Measurements from ENCODE around the gene CACNA2D3.

The CACNA2D3 gene

DNA sequence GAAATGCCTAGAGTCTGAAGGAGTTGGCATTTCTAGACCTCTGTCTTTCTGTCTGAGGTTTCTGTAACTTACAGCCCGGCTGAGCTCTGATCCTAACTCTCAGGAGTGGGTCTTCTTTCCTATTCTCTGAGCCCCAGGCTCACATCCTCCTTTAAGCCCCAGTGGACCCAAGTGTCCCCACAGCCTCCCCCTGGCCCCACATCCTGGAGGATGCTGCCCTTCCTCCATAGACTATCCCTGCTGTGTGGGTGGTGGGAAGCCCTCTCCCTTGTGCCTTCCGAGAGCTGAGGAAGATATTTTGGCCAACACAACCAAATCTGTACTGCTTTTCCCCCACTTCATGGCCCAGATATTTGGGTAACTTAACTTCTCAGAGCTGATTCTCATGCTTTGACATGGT is 654.2 kb downstream of the CACNA2D3 start:
- no peak for DNase-seq

DNA sequence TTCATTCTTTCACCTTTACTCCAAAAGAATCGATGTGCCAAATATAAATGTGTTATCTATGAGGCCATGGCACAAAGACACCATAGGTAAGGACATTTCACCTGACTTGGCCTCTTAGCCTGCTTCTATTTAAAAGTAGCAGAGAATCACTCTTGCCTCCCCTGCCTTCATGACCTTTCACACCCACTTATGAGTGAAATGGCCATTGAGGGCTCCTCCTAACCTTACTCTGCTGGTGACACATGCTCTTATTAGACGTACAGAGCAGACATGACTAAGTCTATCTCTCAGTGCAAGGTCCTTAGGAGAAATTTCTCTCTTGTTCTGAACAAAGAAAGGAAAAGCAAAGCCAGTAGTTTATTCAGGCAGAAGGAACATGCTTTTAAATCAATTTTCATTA is 654.8 kb downstream of the CACNA2D3 start:
- no peak for DNase-seq

DNA sequence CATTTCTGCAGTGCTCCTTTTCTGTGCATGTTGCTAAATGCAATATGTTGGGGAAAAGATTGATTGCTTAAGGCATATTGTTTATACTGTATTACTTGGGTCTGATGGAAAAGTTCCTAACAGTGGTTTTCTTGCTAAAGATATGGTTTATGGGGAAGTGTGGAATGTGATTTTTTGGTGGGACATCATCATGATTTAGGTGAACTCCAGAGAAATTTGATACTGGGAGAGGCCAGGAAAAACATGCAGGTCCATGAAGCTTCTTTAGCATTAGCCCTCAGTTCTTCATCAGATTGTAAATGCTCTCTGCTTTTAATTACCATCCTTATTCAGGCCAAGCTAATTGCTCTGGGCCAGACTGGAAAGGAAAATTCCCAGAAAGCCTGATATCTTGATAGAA is 658.0 kb downstream of the CACNA2D3 start:
- no peak for DNase-seq

DNA sequence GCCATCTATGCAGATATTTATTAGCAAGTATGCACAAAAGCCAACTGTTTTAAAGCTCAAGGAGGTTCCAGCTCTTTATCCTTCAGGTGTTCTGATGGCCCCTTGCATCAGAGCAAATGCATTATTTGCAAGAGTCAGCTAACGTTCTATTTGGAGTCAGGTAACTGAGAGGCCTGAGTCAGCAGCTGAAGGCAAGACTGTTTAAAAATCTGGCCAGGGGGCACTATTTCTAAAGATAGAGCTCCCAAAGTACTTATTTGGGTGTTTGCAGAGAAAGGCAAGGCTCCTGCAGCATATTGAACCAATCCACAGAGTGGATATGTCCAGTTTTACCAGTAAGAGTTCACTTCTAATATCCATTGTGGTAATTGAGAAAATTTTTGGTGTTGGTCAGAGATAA is 659.4 kb downstream of the CACNA2D3 start:
- no peak for DNase-seq

DNA sequence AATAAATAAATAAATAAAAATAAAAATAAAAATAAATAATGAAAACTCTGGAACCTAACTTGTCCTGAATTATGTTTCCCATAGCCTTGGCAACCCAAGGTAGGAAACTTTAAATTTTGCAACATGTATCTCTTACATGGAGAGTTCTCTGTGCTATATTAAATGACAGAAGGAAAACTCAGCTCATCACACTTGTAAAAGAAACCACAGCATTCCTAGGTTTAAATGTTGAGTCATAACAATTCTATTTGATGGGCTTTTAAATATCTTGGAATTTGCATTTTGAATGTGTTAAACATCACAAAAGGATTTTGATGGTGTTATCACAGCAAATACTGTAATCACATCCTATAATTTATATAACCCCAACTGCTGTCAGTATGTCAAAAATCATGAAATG is 661.3 kb downstream of the CACNA2D3 start:
- no peak for DNase-seq

DNA sequence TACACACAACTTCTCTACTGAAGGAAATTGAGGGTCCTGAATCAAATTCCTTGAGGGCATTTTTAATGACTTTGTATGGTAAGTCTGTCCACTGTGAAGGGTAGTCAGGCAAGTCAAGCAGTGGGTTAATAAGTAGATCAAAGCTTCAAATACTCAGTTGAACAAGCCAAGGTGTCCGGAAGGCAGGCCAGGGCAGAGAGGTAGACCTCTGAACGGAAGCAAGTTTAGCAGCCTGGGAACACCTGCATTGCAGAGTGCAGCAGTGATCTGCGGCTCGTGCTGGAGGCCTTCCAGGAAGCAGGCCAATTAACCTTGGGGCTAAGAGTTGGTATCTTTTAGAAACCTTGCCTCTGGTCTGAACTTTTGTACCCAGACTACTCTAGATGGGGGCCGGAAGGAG is 661.7 kb downstream of the CACNA2D3 start:
- no peak for DNase-seq

DNA sequence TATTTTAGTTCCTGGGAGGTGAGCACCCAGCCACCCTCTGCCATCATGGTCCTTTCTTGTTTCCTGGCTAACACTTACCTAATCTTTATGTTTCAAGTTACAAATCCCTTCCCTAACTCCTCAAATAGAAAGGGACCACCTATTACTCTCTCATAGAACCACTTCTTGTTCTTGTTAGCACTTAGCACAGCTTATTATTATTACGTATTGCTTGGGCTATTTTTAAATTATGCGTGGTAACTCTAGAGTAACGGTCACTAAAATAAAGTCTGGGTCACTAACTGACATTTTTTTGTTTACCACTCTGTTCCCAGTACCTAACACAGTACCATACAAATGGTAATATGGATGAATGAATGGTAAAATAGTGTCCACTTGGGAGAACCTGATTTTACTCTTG is 663.6 kb downstream of the CACNA2D3 start:
- DNase-seq = no peak

DNA sequence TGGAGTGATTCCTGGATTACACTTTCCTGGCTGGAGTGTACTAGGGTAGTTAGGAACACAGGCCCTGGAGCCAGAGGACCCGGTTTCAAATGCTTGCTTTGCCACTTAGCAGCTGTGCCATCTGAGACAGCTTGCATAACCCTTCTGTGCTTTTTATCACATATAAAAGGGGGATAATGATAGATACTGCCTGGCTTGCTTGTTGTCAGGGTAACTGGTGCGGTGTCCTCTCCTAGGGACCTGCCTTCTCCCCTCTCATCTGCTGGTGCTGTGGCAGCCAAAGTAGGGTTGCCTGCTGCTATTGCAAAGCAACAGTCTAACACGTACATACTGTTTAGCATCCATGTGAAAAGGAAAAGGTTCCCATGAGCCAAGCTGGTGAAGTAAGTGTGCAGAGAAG is 667.7 kb downstream of the CACNA2D3 start:
- no peak for DNase-seq

DNA sequence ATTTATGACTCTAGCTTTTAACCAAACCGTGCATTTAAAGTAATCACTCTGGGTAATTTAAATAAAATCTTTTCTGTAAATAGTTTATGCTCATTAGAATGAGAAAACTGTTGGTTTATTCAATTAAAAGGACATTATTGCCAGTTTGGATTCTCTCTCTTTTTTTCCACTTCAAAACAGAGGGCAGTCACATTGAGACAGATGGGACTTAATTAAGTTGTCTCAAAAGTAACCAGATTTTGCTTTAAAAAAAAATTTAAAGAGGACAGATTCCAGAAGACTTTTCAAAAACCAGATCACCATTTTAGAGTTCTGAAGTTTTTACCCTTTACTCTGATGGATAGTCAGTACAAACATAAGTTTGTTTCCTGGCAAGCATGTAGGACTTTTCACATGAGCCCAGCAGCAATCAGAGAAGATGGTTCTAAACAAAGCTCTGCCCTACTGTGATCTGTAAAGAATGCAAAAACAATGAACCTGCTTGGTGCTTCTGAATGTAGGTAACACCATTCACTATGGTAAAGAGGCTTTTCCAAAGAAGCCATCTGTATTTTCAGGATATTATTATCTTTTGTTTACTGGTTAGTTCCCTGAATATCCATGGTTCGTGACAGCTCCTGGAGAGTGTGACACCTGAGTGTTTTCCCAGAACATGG is 669.3 kb downstream of the CACNA2D3 start:
- no peak for DNase-seq

DNA sequence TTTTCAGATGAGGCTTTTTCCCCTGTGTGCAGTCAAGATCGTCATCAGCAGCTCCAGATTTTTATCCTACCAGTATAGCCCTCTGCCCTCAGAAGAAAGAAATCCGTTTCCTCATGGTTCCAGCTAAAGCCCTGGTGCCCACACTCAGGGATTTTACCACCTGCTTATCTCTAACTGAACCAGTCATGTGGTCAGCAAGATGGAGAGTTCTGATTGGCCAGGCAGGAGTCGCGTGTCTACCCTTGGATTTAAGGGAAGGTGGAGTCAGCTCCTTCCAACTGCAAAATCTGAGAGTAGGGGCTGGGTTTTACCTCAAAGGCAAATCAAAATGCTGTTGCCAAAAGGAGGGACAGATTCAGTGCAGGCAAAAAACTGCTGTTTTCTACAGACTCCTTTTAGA is 670.2 kb downstream of the CACNA2D3 start:
- DNase-seq = no peak

DNA sequence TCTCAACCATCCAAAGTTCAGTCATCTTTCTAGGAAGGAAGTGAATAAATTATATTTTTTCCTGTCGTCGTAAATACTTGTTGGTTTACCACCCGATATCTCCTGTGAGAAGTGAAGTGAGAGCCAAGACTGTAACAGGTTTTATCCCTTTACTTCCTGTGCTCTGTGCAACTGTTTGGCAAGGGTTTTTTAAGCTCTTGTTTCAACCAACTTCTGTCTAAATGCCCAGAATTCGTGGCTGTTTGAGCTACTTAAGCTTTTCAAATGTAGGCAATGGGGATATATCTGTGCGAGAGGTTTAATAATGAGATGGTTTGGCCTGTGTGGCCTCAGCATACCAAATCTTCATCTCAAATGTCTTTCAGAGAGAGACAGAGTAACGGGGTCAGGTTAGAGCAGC is 670.8 kb downstream of the CACNA2D3 start:
- no peak for DNase-seq

DNA sequence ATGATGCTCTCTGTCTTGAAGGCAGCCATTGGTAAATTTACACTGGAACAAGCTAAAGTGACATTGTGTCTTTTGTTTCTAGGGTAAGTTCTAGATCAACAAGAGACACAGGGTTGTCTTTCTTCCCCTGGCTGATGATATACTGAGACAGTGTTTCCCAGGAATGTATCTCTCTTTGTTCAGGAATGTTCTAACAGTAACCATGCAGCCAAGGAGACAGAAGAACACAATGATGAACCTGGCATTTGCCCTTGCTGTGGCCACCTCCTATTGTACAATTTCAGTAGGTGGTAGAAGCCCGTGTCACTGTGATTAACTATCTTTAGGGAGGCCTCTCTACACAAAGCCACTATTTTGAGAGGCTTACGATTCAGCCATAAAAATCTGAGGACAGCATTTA is 674.8 kb downstream of the CACNA2D3 start:
- DNase-seq = no peak

DNA sequence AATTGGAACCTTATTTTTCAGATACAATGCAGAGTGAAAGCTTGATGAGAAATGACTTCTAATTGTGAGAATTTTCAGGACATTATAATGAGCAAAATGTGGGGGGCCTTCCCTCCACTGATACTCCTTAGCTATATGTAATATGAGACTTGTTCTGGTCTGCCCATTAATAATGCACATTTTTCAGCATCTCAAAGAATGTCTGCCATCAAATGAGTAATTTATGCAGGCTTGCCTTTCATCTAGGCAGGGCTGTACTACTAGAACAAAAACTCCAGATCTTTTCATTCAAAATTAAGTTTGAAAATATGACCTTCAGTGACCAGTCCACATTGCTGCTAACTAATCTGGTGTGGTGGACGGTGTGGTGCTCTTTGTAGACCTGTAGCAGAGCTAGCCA is 678.1 kb downstream of the CACNA2D3 start:
- DNase-seq = no peak

DNA sequence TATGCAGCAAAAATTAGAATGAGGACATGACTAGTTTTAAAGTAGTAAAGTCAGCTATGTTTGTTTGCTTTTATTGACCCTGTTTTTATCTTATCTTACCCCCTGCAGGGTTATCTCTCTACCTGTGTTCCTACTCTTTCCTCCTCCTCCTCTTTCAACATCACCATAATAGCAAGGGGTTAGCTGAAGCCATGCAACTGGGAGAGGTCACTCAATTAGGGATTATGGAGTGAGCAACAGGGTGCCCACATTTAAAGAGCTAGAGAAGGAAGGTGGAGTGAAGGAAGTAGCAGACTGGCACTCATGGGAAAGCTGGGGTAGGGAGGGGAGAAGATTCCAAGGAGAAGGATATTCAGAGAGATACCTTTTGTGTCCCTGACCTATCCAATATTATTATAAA is 679.6 kb downstream of the CACNA2D3 start:
- DNase-seq = no peak

DNA sequence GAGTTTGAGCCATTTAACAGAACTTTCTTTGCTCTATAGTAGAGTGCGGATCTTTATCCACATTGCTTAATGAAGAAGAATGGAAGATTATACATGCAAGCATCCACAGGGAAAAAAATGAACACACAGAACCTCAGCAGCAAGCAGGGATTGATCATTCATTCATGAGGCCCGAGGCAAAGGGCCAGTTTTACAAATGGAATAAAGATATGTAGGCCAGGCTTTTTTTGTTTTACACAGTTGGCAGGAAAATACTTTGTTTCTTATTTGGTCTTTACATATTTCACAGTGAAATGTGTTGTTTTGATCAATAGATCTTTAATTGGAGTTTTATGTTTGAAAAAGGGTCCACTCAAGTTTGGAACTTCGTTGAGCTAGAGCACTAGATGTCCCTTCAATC is 688.0 kb downstream of the CACNA2D3 start:
- DNase-seq = no peak

DNA sequence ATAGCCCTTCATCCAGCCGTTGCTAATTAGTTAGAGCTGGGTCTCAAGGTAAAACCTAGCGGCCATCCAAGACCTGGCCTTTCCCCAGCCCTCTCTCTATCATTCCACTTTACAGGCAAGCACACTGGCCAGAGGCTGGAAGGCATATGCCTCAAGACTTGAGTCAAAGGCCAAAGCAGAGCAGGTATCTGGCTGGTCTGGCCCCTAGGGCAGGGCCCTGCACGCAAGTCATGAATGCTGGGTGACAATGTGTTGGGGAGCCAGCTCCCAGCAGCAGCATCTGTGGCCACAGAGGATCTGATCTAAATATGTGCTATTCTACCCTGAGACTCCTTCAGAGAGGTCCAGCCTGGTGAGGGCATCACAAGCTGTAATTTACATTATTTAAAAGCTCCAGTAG is 691.9 kb downstream of the CACNA2D3 start:
- no peak for DNase-seq

DNA sequence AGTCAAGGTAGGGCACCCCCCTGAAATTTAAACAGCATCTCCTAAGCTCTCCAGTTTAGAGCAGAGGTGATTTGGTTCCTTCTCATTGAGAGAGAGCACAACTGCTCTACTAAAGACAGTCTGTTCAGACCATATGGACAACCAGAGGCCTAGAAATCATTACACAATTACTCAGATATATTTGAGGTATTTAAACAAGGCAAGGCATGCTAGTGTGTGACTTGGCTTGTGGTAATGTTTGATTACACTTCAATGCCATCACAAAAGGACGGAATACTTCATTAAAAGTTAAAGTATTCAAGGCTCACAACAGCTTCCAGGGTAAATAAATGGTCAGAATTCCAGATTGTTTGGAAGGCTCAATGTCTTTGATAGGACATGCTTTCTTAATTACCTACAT is 695.3 kb downstream of the CACNA2D3 start:
- peak; percentile 51 for DNase-seq

DNA sequence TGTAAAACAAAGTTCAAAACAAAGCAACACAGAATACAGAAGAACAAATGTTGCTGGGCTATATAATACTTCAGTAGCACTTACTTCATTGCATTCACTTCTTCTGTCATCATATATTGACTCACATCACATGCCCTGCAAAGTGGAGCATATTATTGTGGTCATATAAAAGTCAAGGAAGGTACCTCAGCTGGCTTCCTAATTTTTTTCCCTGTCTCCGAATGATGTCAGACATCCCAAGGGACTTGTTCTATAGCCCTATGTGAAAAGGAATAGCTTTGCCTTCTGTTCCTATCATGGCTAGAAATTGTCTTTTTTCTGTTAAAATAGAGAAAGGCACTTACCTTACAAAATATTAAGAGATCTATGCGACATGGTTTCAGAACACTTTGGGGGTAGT is 696.1 kb downstream of the CACNA2D3 start:
- no peak for DNase-seq

DNA sequence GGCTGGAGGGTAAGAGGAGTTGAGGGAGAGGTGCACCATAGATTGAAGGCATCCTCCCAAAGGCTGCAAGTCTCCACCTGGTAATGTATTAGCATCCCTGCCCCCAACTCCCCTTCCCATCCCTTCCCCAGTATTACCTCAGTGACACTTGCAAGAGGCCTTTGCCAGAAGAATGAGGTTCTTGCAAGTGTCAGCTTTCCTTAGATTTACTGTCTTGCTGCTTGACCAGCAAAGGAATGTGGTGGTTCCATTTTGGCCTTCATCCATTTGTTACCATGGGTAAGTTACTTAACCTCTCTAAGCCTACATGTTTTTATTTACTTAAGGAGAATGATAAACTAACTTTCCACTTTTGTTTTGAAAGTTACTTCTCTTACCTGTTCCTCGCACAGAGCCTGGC is 696.6 kb downstream of the CACNA2D3 start:
- DNase-seq = no peak

DNA sequence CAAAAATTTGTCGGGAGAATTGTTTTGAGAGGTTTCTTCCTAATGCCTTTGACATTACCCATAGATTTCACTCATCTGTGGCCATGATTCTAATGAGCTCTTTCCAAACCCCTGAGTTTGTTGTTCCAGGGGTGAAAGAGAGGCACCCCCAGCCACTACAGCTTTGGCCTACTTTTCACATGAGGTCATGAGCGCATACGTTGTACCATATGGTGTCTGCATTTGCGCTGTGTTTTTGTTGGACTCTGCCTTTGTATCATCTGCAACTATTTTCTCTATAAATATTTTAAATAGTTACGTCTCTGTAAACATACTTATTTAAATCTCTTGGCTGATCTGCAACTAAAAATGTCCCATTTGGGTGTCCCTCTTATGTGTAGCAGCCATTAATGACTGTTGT is 697.6 kb downstream of the CACNA2D3 start:
- DNase-seq = no peak

DNA sequence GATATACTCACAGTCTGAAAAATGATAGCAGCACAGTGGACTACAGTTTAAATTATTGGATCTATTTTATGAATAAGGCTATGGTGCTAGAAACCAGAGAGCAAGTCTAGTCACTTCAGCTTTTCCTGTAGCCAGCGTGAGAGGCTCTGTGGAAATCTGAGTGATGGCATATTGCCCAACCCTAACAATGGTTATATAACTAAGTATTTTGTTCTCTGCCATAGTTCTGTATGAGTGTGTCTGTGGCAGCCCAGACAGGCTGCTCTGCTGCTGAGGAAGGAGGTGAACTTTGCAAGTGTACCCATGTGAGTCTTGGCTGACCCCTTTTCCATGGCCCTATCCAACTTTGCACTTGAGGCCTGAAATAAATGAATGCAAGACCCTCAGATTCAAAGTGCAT is 699.9 kb downstream of the CACNA2D3 start:
- no peak for DNase-seq

DNA sequence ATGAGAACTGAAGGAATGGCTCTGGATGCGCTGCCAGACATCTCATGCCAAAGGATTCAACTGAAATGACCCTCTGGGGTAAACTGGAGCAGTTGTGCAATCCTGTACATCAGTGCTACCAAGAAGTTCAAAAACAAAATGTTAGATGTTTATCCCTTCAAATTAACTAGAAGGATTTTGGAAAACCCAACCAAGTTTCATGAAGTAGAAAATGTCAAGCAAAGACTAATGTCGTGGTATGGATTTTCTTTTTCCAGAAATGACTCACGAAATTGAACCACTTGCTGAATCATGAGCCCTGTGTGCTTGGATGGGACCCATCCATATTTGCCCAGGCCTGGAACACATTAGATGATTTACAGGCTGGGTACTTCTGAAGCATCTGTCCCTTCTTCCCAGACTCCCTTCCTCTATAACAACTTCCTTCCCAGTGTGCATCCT is 703.9 kb downstream of the CACNA2D3 start:
- DNase-seq = no peak

DNA sequence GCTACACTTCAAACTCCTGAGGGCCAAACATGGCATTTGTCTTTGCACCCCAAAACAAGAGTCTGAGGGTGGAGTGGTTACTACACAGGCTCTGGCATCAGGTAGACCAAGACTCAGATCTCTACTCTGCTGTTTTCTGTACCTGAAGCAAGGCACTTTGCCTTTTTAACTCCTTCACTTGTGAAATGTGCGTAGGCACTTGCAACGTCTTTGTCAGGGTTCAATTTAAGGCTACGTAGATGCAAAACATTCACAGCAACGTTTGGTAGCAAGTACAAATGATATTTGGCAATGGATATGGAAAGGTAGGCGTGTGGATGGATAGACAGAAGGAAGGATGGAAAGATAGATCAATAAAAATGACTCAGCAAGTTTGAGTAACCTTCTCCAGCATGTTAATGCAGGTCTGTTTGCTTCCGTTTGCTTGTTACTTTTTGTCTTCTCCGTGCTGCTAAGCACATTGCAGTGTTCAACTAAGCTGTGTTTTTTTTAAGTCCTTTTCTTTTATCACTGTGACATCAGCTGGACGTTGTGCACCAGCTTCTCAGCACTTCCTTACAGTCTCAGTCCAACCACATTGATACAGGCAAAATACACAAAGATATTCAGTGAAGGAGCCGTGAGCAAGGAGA is 704.8 kb downstream of the CACNA2D3 start:
- DNase-seq = no peak

DNA sequence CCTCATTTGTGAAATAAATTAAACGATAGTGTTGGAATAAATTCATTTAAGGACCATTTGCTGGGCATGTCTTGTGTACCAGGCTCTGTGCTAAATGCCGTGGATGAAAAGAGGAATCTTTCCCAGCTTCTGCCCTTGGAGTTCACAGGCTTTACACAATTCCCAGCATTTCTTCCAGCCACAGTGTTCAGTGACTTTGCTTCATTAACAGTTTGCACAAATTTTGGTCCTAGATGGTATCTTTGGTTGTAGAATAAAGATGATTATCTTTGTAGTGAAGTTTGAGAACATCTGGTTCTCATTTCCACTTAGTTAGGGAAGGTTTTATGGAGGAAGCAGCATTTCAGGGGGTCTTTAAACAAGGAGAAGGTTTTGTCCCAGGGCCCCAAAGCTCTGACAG is 705.4 kb downstream of the CACNA2D3 start:
- no peak for DNase-seq

DNA sequence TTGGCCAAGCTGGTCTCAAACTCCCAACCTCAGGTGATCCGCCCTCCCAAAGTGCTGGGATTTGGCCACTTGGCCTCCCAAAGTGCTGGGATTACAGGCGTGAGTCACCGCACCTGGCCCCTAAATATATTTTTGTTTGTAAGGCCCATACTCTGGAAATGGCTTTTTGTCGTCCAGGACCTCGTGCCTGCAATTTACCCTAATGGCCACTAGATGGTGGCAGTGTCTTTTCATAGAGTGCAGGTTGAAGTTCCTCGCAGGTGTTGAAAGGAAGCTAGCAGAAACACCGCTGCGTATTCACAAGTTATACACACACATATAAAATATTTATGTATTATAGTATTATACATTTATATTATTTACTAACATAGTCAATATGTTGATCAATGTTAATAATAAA is 708.3 kb downstream of the CACNA2D3 start:
- peak; percentile 51 for DNase-seq

Measured in DMS 273 treated with DMSO at 0.1 percent for 48 hours (cell line).